H1 (cell line): ENCODE data around the gene CCDC33.

ENCODE experiments used
- CEBPB ChIP-seq: IDR thresholded peaks from 2 replicates; pipeline ENCODE4 v1.6.1; 2012; ENCODE audit warnings: low read depth, low read length
- CTCF ChIP-seq, 3 experiments: IDR thresholded peaks; 1 replicate in 2 of 3; 2 replicates in 1 of 3; pipeline versions ENCODE4 v1.5.1 to v1.6.1; 2011; ENCODE audit warnings: low read length in 3 of 3, mild to moderate bottlenecking in 3 of 3, inconsistent platforms in 2 of 3, low read depth in 1 of 3, moderate library complexity in 1 of 3; ENCODE audit not compliant: insufficient read depth in 1 of 3; ENCODE audit errors: control extremely low read depth in 1 of 3
- GTF2F1 ChIP-seq: IDR thresholded peaks from 2 replicates; pipeline ENCODE4 v1.6.1; 2012; ENCODE audit warnings: low read depth, low read length, improper control_type of control experiment, borderline replicate concordance
- JUND ChIP-seq: IDR thresholded peaks from 2 replicates; pipeline ENCODE4 v1.6.1; 2011; ENCODE audit warnings: mild to moderate bottlenecking, improper control_type of control experiment, low read length
- POLR2A ChIP-seq, 2 experiments: IDR thresholded peaks; 1 replicate in 1 of 2; 2 replicates in 1 of 2; pipeline ENCODE4 v1.6.1; 2011; ENCODE audit warnings: low read depth in 2 of 2, low read length in 2 of 2, mild to moderate bottlenecking in 2 of 2; ENCODE audit errors: control extremely low read depth in 1 of 2
- RAD21 ChIP-seq, 2 experiments: IDR thresholded peaks in 1 of 2; conservative IDR thresholded peaks in 1 of 2; 2 replicates each; pipeline ENCODE4 v1.6.1; 2011; ENCODE audit warnings: low read depth in 2 of 2, low read length in 2 of 2, improper control_type of control experiment in 1 of 2, inconsistent platforms in 1 of 2, mild to moderate bottlenecking in 1 of 2, moderate library complexity in 1 of 2
- RFX5 ChIP-seq: IDR thresholded peaks from 2 replicates; pipeline ENCODE4 v1.6.1; 2011; ENCODE audit warnings: low read depth, low read length, improper control_type of control experiment, borderline replicate concordance
- SIRT6 ChIP-seq: IDR thresholded peaks from one replicate; pipeline ENCODE4 v1.7.1; 2012; ENCODE audit warnings: low read length, inconsistent platforms
- TAF1 ChIP-seq: IDR thresholded peaks from 2 replicates; pipeline ENCODE4 v1.6.1; 2011; ENCODE audit warnings: mild to moderate bottlenecking, low read depth, low read length
- TBP ChIP-seq: IDR thresholded peaks from 2 replicates; pipeline ENCODE4 v1.6.1; 2011; ENCODE audit warnings: low read depth, low read length, improper control_type of control experiment
- ZNF274 ChIP-seq: IDR thresholded peaks from 2 replicates; pipeline ENCODE4 v1.7.0; 2012; ENCODE audit warnings: low read length, borderline replicate concordance; ENCODE audit errors: extremely low read depth
- TF ChIP-seq, protein P1 (sequence below): IDR thresholded peaks from 2 replicates; pipeline ENCODE4 v1.6.1; 2012; ENCODE audit warnings: low read length, inconsistent platforms

DNA sequence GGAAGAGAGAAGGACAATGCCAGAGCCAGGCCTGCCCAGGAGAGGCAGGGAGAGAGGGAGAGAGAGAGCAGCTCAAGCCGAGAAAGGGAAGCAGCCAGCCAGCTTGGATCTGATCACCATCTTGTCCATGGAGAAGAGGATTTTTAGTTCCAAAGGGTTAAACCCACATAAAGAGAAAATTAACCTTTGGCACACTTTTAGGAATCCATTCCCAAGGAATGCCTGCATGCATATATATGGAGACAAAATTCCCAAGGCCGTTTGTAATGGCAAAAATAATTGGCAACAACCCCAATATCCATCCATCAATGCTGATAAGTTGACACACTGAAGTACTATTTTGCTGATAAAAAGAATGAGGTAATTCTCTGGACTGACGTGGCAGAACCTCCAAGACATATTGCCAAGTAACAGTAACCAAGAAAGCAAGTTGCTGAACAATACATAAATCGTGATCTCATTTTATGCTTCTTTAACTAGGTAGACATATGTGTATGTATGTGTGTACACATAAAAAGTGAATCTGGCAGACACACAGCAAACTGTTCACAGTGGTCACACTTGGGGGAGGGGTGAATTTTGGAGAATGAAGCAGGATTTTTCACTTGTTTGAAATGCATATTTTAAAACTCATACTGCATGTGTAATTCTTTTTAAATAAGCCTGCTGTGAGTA lies 26.0 kb upstream of the CCDC33 start:
- no peak for TF ChIP-seq TBP
- TF ChIP-seq CTCF (IDR thresholded peaks at IDR 0.05; ENCODE audit: control extremely low read depth in 1 of 3, insufficient read depth in 1 of 3, low read depth in 1 of 3, low read length in 3 of 3): no peak
- no peak for TF ChIP-seq RFX5
- TF ChIP-seq TAF1: no peak
- no peak for TF ChIP-seq CEBPB
- TF ChIP-seq SIRT6: no peak
- TF ChIP-seq, protein P1, sequence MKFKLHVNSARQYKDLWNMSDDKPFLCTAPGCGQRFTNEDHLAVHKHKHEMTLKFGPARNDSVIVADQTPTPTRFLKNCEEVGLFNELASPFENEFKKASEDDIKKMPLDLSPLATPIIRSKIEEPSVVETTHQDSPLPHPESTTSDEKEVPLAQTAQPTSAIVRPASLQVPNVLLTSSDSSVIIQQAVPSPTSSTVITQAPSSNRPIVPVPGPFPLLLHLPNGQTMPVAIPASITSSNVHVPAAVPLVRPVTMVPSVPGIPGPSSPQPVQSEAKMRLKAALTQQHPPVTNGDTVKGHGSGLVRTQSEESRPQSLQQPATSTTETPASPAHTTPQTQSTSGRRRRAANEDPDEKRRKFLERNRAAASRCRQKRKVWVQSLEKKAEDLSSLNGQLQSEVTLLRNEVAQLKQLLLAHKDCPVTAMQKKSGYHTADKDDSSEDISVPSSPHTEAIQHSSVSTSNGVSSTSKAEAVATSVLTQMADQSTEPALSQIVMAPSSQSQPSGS: no peak
- TF ChIP-seq GTF2F1: no peak
- TF ChIP-seq POLR2A (IDR thresholded peaks at IDR 0.05; ENCODE audit: control extremely low read depth in 1 of 2, low read depth in 2 of 2, low read length in 2 of 2): no peak
- TF ChIP-seq ZNF274: no peak
- no peak for TF ChIP-seq JUND
- TF ChIP-seq RAD21 (IDR thresholded peaks at IDR 0.05 in 1 of 2, conservative IDR thresholded peaks at IDR 0.05 in 1 of 2; ENCODE audit: low read depth in 2 of 2, low read length in 2 of 2): no peak
